Hepatocyte (in vitro differentiated cells): ENCODE data around the gene MARK2. TPM values are rescaled to one million over a fixed set of nuclear protein-coding genes. Genes with fewer than 3 reads are reported as not detected.
A peak's percentile ranks its signal among the peaks of the same experiment; 100 is the strongest.

Experiments used
- DNase-seq: peaks from one replicate; pipeline ENCODE4 v3.0.0-alpha.2; 2016; ENCODE audit warnings: low spot score
- H2AFZ ChIP-seq: fragments of 200-600 bp; sonication (generic); 2 replicates; pipeline ENCODE4 v1.6.0; 2016; ENCODE audit warnings: antibody characterized with exemption, mild to moderate bottlenecking
- H3K27ac ChIP-seq: fragments of 200-600 bp; sonication (generic); 2 replicates; pipeline ENCODE4 v1.5.1; 2016; ENCODE audit warnings: mild to moderate bottlenecking
- H3K27me3 ChIP-seq: fragments of 200-600 bp; sonication (generic); 2 replicates; pipeline ENCODE4 v1.6.1; 2016
- H3K36me3 ChIP-seq: fragments of 200-600 bp; sonication (generic); replicated peaks from 2 replicates; pipeline ENCODE4 v1.5.1; 2016; ENCODE audit warnings: low read depth; ENCODE audit not compliant: insufficient read depth
- H3K4me1 ChIP-seq: fragments of 200-600 bp; sonication (generic); 2 replicates; pipeline ENCODE4 v1.5.1; 2016; ENCODE audit warnings: mild to moderate bottlenecking, moderate library complexity; ENCODE audit not compliant: insufficient read depth
- H3K4me2 ChIP-seq: fragments of 200-600 bp; sonication (generic); 2 replicates; pipeline ENCODE4 v1.6.0; 2016
- H3K4me3 ChIP-seq: fragments of 200-600 bp; sonication (generic); 2 replicates; pipeline ENCODE4 v1.5.1; 2016; ENCODE audit warnings: mild to moderate bottlenecking
- H3K79me2 ChIP-seq: fragments of 200-600 bp; sonication (generic); 2 replicates; pipeline ENCODE4 v1.6.0; 2017; ENCODE audit warnings: mild to moderate bottlenecking
- H3K9me2 ChIP-seq: fragments of 200-600 bp; sonication (generic); replicated peaks from 2 replicates; pipeline ENCODE4 v1.6.0; 2017; ENCODE audit warnings: mild to moderate bottlenecking; ENCODE audit not compliant: insufficient read depth
- H3K9me3 ChIP-seq: fragments of 200-600 bp; sonication (generic); 2 replicates; pipeline ENCODE4 v1.5.1; 2016; ENCODE audit warnings: low read depth, mild to moderate bottlenecking
- H4K20me1 ChIP-seq: fragments of 200-600 bp; sonication (generic); 2 replicates; pipeline ENCODE4 v1.6.0; 2016; ENCODE audit warnings: mild to moderate bottlenecking; ENCODE audit not compliant: insufficient read depth, poor library complexity, severe bottlenecking
- EZH2 ChIP-seq: fragments of 200-600 bp; sonication (generic); IDR thresholded peaks from 2 replicates; pipeline ENCODE4 v1.6.1; 2016; ENCODE audit warnings: antibody characterized with exemption, mild to moderate bottlenecking, borderline replicate concordance
- EZH2phosphoT487 ChIP-seq: fragments of 200-600 bp; sonication (generic); IDR thresholded peaks from one replicate; pipeline ENCODE4 v1.6.1; 2018; ENCODE audit warnings: antibody characterized with exemption, mild to moderate bottlenecking, low read depth, moderate library complexity; ENCODE audit not compliant: unreplicated experiment, severe bottlenecking
- WGBS: methylation state at CpG from one replicate; pipeline ENCODE4 v1.1.6; 2016; ENCODE audit warnings: low lambda C conversion rate; ENCODE audit errors: missing lambda C conversion rate; 5-methylcytosine and 5-hydroxymethylcytosine counted together
- polyA plus RNA-seq: library from polyadenylated mRNA; unstranded; fragments of >200 nt; fragmentation: Nextera tagmentation; extraction: Ambion mirVana; gene quantifications from 2 replicates; pipeline ENCODE4 v1.2.1, GENCODE V29; 2016
- total RNA-seq: library from RNA; depleted of rRNA; stranded (reverse); fragments of >200 nt; gene quantifications from 2 replicates; pipeline ENCODE4 v1.2.3, GENCODE V29; 2014
- TF ChIP-seq, protein P1 (sequence below): fragments of 200-600 bp; sonication (generic); IDR thresholded peaks from 2 replicates; pipeline ENCODE4 v1.5.1; 2016; ENCODE audit warnings: antibody characterized with exemption, mild to moderate bottlenecking; ENCODE audit not compliant: poor library complexity

MARK2 gene
- total and polyA plus RNA-seq, 2 experiments from 2014 or later = 22.4 to 48.2 TPM

DNA sequence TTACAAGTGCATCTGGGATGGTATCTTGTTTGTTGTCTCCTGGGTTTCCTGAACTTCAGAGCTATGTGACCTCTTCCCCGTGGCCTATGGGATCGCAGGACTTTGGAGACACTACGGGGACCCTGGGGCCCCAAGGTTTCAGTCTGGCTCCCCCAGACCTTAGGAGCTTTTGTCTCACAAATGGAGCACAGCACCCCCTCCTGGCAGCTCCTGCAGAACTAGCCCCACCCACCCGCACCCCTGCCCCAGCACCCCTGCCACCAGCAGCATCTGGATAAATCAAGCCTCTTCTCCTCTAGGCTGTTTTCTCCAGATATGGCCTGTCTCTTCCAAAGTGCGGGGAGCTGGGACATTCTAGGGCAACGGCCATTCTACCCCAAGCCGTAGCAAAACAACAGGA is 67.7 kb downstream of the MARK2 start:
- H3K27me3 ChIP-seq = no peaks in the 10 kb centered on the region
- no peaks in the 10 kb centered on the region for H4K20me1 ChIP-seq
- H3K4me2 ChIP-seq = no peak overlapping the region
- H3K4me1 ChIP-seq = peaks cover 14% of the 10 kb centered on the region
- H3K79me2 ChIP-seq = no peaks in the 10 kb centered on the region
- H3K4me3 ChIP-seq = no peak overlapping the region
- H3K36me3 ChIP-seq = no peaks in the 10 kb centered on the region
- no peak overlapping the region for H2AFZ ChIP-seq
- TF ChIP-seq, protein P1, sequence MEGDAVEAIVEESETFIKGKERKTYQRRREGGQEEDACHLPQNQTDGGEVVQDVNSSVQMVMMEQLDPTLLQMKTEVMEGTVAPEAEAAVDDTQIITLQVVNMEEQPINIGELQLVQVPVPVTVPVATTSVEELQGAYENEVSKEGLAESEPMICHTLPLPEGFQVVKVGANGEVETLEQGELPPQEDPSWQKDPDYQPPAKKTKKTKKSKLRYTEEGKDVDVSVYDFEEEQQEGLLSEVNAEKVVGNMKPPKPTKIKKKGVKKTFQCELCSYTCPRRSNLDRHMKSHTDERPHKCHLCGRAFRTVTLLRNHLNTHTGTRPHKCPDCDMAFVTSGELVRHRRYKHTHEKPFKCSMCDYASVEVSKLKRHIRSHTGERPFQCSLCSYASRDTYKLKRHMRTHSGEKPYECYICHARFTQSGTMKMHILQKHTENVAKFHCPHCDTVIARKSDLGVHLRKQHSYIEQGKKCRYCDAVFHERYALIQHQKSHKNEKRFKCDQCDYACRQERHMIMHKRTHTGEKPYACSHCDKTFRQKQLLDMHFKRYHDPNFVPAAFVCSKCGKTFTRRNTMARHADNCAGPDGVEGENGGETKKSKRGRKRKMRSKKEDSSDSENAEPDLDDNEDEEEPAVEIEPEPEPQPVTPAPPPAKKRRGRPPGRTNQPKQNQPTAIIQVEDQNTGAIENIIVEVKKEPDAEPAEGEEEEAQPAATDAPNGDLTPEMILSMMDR = peak; percentile 38
- TF ChIP-seq EZH2 (no peak), EZH2phosphoT487 (no peak)
- H3K9me3 ChIP-seq = no peaks in the 10 kb centered on the region
- no peak overlapping the region for H3K27ac ChIP-seq
- no peaks in the 10 kb centered on the region for H3K9me2 ChIP-seq
- peak; percentile 43 for DNase-seq
- WGBS = 94% methylated on average over 6 of the region's 7 CpGs

DNA sequence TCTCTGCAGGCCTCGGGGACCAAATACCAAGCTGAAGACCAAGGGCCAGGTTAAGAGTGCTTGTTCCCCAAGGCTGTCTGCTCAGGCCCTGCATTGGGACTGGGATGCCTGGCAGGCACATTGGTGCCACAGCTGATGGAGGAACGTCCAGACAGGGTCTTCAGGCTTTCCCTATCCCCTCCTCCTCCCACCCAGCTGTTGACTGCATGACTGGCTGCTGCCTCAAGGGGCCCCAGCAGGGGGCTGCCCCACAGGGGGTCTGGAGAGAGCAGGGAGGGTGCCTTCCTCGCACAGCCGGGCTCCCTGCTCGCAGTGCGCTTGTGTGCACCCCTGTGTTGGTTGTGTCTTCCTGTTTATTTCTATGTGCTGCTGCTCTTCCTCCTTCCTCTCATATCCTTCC is 68.2 kb downstream of the MARK2 start:
- WGBS = 68% methylated on average over 6 of the region's 6 CpGs
- no peak overlapping the region for H3K4me3 ChIP-seq
- no peaks in the 10 kb centered on the region for H3K9me2 ChIP-seq
- H4K20me1 ChIP-seq = no peaks in the 10 kb centered on the region
- H3K27me3 ChIP-seq = no peaks in the 10 kb centered on the region
- no peaks in the 10 kb centered on the region for H3K9me3 ChIP-seq
- no peak overlapping the region for H3K4me2 ChIP-seq
- peaks cover 14% of the 10 kb centered on the region for H3K4me1 ChIP-seq
- no peaks in the 10 kb centered on the region for H3K36me3 ChIP-seq
- no peak overlapping the region for H3K27ac ChIP-seq
- H3K79me2 ChIP-seq = no peaks in the 10 kb centered on the region
- no peak for DNase-seq
- TF ChIP-seq EZH2phosphoT487 (no peak), EZH2 (no peak)
- TF ChIP-seq, protein P1 = no peak
- no peak overlapping the region for H2AFZ ChIP-seq

DNA sequence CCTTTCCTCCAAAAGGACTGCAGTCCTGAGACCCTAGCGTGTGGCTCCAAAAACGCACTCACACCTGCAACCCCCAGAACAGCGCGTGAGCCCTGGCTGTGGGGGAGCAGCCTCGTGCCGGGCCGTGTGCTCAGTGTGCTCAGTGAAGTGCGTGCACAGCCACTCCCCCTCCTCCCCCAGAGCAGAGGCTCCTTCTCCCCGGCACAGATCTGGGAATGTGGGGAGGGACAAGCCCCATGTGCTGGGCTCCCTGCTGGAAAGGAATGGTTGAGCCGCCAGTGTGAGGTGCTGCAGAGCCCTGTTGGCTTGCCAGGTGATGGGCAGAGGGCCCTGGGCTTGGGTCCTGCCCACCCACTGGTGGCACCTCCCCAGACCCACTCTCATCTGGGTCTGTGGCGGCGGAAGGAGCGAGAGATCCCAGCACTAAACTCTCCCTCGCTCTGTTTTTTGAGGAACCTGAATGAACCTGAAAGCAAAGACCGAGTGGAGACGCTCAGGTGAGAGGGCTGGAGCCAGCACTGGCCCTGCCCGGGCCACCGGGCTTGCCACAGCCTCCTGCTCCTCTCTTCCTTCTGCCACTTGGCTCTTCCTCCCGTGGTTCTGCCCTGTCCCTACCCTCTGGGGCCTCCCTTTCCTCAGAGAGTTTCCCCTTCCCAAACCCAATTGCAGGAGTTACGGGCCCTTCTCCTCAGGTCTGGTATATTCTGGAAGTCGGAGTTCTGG is 69.1 kb downstream of the MARK2 start:
- H3K9me2 ChIP-seq = no peaks in the 10 kb centered on the region
- no peaks in the 10 kb centered on the region for H3K9me3 ChIP-seq
- H4K20me1 ChIP-seq = no peaks in the 10 kb centered on the region
- TF ChIP-seq, protein P1 = no peak
- no peak for TF ChIP-seq EZH2phosphoT487
- TF ChIP-seq EZH2 = no peak
- H3K4me3 ChIP-seq = no peak overlapping the region
- no peaks in the 10 kb centered on the region for H3K27me3 ChIP-seq
- no peak overlapping the region for H3K27ac ChIP-seq
- H3K4me2 ChIP-seq = no peak overlapping the region
- no peak overlapping the region for H2AFZ ChIP-seq
- H3K79me2 ChIP-seq = no peaks in the 10 kb centered on the region
- WGBS = 92% methylated on average over 20 of the region's 21 CpGs
- no peaks in the 10 kb centered on the region for H3K36me3 ChIP-seq
- no peak for DNase-seq
- H3K4me1 ChIP-seq = peaks cover 14% of the 10 kb centered on the region
